GM12892 (cell line): ENCODE data around the gene DHX34.

Experiments used
- POLR2A ChIP-seq: IDR thresholded peaks from 2 replicates; pipeline ENCODE4 v1.6.1; 2011; ENCODE audit warnings: low read depth, low read length, control low read depth
- POLR2AphosphoS5 ChIP-seq: IDR thresholded peaks from 2 replicates; pipeline ENCODE4 v1.6.1; 2011; ENCODE audit warnings: low read depth, low read length, control low read depth
- TAF1 ChIP-seq: IDR thresholded peaks from 2 replicates; pipeline ENCODE4 v1.6.1; 2011; ENCODE audit warnings: low read depth, mild to moderate bottlenecking, control low read depth, low read length, borderline replicate concordance

GRCh38 chr19:47381121-47381520 is 32.0 kb downstream of the DHX34 start:
- TF ChIP-seq TAF1 (no peak), POLR2A (no peak), POLR2AphosphoS5 (no peak)
